Stimulated activated CD8-positive, alpha-beta memory T cell treated with anti-CD3 and anti-CD28 coated beads, Interleukin-12 subunit alpha, Interleukin-12 subunit beta, amount 100 ng/mL, for 4 hours (primary cell): ENCODE data around the gene CDKAL1.

Experiments used
- DNase-seq: peaks from one replicate; pipeline ENCODE4 v3.0.0-alpha.2; 2020; ENCODE audit warnings: low read depth

CDKAL1 gene

DNA sequence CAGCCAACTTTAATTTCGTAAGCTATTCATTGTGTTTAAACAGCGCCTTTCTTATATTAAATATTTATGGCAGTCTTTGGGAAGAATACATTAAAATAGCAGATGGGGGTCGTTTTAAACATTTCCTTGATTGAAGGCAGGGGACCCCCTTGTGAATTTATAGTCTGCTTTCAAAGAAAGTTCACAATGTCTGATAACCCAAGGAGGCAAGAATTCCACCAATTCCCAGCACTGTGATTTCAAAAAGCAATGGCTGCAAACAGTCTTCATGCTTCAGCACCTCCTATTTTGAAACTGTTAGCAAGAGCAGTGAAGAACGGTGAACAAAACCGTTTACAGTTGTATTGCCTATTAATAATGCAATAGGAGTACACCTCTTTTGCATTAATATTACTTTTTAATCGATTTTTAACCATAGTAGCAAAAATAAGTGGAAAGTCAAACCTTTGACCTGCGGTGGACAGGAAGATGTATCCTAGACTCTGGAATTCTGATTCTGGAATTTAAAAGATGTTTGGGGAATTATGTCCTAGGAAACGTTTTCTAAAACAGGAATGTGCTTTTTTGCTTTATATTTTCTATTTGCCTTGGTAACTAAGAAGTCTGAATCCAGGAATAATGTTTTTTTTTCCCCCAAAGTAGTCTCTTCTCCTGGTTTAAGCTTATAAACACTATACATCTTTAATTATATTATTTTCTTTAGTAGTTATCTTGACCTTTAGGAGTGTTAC is 393.0 kb downstream of the CDKAL1 start:
- no peak for DNase-seq

DNA sequence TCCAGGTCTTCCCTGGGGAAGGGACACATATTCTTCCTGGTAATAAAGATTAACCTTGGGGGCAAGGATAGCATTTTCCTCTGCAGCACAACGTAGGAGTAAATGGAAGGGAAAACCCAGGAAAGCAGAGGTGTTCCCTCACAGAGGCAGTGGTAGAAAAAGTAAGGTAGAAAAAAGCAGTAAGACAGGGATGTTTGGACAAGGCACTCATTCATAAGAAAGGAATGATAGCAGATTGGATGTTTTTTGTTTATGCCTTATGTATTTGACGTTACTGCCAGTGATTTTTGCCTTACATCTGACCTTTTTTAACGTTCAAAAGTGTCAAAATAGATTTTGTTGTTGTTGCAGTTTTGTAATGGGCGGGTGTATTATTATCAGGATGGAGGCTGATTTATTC is 395.0 kb downstream of the CDKAL1 start:
- DNase-seq, result no peak

DNA sequence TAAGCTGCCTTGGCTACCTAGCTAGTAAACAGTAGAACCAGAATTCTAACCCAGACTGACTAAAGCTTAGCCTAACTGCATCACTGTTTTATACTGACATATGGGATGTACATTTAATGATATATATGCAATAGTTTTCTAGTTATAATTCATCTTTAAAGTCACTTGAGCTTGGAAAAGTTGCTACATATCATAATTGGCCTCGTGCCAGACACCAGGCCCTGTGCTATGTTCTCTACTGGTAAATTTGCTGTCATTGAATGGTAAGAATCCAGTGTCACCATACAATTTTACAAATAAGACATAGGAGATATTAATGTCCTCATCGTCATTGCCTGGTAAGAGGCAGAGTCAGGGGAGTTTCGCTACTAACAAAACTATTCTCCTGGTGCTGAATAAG is 396.8 kb downstream of the CDKAL1 start:
- DNase-seq, result no peak

DNA sequence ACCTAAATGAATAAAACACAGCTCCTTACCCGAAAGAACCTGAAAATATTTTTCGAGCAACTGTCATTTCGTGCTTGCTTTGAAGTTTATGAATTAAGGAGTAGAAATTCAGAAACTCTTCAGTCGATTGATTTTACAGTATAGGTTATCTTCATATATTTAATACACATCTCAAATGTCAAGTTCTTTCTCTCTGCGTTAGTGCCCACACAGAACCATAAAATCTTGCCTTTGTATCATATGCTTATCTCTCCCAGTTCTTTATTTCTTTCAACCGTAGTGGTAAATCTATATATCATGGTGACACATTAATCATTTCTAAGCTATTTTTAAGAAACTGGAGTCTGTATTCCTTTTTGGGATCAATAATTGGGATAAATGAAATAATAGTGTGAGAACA is 397.5 kb downstream of the CDKAL1 start:
- no peak for DNase-seq

DNA sequence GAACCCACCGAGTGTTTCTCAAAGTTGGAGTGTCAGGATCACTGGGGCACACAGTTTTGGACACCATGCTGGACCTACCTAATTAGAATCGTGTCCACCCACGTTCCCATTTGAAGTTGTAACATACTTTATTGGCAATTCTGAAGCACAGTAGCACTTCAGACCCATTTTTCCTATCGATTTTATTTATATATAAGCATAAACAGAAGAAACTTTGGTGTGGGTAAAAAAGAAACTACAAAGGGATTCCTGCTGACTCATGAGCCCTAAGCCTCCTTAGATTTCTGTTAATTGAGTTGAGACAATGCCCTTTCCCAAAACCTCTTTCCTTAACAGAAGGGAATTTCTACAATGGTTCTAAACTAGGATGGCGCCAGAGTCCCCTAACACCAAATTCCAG is 398.0 kb downstream of the CDKAL1 start:
- no peak for DNase-seq

DNA sequence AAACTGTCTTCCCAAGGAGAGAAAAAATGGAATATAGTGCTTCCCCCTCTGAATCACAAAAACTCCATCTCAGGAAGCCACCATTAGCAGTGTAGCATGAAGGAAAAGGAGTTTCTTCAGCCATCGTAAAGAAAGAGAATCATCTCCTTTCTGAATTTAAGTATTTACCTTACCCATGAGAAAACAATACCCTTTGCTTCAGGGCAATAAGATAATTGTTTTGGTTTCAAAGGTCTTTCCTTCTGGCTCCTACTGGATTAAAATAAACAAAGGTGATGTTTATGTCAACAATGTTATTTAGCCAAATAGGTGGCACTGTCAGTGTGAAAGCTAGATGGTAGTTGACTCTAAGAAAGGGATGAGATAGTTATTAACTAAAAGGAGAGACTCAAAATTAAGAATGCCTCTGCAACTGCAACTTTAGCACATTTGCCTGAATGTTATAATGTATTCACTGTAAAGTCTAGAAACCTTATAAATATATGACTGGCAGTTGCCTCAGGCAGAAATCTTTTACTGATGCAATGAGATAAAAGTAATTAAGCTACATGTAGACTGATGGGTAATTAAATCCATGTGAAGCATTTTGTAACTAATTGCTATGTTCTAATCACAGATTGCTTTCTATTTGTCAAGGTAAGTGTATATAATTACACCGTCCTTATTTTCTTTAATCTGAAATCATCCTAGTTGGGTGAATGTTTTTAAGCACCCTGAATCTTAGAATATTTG is 399.0 kb downstream of the CDKAL1 start:
- no peak for DNase-seq

DNA sequence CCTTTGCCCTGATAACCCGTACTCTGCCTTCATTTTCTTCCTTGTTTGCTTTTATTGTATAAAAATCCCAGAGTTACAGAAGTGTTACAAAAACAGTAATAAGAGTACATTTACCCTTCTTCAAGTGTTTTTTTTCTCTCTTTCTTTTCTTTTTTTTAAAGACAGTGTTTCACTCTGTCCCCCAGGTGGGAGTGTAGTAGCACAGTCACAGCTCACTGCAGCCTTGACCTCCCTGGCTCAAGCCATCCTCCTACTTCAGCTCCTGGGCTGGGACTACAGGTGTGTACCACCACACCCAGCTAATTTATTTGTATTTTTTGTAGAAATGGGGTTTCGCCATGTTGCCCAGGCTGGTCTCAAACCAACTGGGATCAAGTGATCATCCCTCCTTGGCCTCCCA is 402.7 kb downstream of the CDKAL1 start:
- no peak for DNase-seq

DNA sequence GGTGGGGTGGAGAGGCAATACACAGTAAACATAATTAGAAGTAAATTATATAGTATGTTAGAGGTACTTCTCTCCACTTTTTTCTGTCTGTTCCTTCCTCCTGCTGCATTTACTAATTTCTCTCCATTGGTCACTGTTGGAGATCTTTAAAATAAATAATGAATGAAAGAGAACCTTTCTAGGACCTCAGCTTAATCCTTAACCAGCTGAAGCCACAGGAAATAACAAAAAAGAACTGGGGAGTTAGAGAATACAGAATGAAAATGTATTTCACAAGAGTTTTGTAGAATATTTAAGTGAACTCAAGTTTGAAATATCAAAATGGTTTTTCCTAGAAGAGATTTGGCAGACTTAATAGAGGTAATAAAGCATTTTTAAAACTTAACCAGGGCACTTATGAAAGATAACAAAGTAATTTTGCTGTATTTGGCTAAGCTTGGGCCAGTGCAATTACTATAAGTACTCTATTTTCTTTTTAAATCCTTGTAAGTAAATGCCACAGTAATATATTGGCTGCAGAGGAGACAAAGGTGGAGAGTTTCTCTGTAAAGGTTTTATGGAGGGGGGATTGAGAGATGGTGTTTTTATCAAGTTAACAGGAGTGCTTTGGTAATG is 405.0 kb downstream of the CDKAL1 start:
- no peak for DNase-seq

DNA sequence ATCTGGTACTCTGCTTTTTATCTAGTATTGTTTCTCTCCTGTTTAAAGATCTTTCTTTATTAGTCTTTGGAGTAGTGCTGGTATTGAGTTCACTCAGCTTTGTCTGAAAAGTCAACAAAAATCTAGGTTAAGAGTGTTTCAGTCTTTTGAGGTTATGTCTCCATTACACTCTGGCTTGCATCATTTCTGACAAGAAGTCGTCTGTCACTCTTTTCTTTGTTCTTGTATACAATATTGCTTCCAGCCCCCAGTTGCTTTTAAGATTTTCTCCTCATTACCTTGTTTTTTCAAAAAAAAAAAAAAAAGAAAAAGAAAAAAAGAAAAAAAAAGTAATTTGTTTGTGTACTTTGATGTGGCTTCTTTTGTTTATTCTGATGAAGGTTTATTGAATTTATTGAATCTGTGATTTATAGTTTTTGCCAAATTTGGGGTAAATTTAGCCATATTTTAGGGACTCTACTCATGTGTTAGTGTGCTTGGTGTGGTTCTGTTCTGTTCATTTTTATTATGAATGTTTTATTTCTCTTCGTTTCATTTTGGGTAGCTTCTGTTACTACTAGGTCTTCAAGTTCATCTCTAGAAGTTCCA is 408.9 kb downstream of the CDKAL1 start:
- DNase-seq, result no peak

DNA sequence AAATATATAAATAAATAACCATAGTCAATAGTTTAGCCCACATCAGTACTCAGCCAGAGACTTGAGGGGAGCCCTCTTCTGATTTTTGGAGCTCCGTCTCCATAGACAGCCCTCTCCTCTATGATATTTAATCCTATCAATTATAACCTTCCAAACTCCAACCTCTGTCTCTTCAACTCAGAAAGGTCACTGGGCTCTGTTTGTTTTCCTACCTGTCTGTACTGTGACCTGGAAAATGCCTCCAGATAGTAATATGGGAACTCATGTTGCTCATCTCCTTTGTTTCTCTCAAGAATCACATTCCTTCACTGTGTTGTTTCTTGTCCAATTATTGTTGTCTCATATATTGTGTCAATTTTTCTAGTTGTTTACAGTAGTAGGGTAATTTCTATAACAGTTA is 409.7 kb downstream of the CDKAL1 start:
- no peak for DNase-seq

DNA sequence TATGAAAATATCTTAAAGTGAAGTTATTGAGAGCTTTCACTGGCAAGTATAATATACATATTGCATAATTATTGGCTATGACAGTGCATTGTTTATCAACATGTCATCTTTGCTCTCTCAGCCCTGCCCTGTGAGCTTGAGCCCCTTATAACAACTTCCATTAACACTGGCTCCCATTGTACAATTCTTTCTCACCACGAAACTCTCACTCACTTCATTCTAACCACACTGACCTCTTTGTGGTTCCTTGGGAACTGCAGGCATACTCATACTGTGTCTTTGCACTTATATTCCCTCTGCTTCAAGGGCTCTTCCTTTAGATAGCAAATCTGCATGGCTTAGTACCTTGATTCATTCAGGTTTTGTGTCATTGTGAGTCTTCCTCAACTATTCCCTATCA is 411.8 kb downstream of the CDKAL1 start:
- DNase-seq, result no peak

DNA sequence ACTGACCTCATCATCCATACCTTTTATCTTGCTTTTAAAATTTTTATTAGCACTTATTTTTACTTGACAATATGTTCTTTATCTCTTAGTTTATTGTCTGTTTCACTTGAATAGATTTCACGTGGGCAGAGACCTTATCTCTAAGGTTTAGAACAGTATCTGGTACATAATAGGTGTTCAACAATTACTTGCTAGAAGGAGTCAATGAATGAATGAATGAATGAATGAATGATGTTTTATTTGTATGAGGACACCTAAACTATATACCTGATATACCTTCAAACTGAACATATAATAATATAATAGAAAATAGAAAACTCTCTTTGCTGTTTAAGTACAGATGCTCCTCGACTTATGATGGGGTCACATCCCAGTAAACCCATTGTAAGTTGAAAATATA is 412.6 kb downstream of the CDKAL1 start:
- DNase-seq, result no peak

DNA sequence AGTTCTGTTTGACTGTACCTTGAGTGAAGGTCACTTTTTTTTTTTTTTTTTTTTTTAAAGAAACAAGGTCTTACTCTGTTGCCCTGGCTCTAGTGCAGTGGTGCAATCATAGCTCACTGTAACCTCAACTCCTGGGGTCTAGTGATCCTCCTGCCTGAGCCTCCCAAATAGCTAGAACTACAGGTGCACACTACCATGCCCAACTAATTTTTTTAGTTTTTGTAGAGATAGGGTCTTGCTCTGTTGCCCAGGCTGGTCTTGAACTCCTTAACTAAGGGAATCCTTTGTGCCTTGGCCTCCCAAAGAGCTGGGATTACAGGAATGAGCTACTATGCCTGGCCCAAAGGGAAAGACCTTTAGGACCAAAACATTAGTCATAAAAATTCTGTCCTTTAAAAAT is 413.7 kb downstream of the CDKAL1 start:
- no peak for DNase-seq

DNA sequence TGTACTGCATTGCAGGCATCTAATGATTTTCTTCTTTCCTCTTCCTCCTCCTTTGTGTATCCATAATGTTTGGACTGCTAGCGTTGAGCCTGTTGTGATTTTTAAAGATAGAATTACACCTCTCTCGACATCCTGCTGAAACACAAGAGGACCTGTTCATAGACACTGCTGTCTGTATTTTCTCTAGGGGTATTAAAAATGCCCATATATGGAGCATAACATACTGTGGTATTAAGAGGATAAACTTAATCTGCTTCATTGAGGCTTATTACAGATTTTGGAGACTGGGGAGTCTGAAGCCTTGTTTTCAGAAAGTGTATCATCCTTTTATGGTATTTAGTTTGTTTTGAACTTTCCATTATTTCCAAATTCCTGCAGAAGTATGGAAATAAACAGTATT is 414.3 kb downstream of the CDKAL1 start:
- no peak for DNase-seq

DNA sequence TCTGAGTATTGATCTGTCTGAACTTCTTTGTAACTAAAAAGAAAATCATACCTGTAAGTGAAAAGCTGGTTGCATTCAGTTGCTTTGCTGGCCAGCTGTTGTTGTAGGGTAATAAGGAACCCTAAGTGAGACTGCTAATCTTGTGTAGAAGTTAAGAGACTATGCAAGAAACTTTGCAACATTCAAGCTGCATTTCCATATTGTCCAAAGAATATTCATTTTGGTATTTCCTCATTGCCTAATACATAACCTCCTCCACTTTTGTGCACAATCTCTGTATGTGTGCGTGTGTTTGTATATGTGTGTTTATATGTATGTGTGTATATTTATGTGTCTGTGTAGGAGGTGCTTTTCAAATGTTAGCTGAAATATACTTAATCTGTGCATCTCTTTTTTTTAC is 414.9 kb downstream of the CDKAL1 start:
- DNase-seq, result no peak

DNA sequence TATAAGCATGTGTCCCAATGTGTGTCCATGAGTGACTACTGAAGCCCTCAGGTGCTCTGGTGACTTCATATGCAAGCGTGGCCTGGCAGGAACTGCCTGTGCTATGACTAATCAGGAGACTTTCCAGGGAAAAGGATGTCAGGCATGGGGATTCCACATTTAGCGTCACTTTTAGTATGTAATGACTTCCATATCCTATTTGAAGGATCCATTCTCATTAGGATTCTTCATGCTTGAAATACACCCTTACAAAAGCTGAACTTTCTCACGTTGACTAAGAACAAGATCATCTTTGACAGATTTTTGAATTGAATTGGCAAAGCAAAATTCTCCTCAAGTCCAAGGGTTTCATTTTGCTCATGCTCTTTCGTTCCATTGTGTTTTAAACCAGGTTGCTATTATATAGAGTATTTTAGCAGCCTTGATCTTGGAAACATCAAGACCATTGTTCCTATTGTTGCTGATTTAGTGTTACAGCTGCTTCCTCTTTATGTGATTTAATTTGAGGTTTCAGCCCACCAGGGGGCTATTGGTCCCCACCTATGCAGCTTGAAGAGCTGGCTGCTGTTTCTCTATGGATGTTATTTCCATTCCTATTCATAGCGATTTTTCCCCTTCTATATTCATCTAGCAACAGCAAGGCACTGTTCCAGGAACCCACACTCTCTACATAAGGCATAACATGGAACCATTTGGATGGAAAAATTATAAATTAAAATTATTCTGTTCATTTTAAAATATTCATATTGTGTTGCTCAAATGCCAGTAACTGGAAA is 418.6 kb downstream of the CDKAL1 start:
- no peak for DNase-seq

DNA sequence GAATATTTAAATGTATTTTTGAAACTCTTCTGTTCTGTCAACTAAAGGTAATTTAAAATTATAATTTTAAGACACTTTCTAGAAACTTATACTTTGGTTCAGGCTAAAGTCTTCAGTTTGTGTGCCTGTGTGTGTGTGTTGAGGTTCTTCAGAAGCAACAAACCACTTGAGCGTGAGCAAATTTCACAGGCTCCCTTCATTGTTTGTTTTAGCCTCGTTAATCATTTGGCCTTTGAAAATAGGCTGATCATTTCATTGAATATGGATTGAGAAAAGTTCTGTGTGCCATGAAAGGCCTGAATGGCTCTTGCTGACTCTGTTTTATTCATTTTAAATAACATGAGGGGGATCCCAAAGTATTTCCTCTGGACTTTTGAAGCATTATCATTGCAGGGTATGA is 420.1 kb downstream of the CDKAL1 start:
- no peak for DNase-seq

DNA sequence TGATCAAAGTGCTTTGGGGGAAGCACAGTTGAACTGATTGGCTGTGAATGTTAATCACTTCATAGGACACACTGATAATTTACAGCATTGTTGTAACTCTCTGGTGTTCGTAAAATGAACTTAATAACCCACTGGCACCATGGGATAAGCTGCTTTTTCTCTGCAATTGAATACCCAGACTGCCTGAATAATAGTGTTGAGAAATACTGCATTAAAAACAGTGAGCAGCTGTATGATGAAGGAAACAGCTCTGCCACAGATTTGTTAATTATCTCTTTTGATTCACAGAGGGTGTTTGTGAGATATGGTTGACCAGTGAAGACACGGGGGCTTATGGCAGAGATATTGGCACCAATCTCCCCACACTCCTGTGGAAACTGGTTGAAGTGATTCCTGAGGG is 420.9 kb downstream of the CDKAL1 start:
- DNase-seq, result no peak

DNA sequence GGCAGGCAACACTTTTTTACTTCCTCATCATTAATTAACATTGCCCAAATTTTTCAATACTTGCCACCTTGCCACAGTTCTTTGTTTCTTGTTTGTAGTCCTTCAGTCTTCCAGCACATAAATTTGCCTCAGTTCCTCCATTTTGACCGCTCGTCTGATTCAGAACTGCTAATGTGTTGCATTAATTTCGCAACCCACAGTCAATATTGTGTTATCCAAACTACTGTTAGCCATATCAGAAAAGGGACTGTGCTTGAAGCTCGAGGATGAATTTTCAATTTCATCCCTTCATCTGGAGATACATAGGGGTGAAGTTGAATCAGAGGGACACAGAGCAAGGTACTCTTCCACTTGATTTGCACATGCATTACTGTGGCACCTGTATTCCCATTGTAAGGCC is 421.5 kb downstream of the CDKAL1 start:
- DNase-seq, result no peak

DNA sequence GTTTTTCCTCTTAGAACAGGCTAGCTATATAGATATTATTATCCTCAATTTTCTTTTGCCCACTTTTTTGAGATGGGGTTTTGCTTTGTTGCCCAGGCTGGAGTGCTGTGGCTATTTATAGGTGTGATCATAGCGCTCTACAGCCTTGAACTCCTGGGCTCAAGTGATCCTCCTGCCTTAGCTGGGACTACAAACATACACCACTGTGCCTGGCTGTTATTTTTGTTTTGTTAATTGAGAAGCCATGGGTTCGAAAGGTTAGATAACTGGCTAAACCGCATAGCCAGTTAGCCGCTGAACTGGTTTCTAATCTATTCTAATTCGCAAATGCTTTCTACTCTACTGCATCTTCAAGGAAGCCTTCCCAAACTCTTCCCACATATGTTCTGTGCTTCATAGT is 425.8 kb downstream of the CDKAL1 start:
- DNase-seq, result no peak

DNA sequence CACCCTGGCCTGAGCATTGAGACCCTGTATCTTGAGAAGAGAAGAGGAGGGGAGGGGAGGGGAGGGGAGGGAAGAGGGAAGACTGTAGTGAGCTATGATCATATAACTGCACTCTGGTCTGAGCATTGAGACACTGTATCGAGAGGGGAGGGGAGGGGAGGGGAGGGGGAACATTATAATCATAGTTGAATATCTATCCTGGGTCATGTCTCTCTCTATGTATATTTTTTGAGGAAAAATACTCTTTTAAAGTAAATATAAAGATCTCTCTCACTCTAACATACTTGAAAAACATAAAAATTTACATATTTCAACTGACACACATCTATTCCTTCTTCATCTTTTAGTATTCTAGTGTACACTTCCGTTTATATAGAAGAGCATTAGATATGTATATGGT is 431.0 kb downstream of the CDKAL1 start:
- DNase-seq, result no peak

DNA sequence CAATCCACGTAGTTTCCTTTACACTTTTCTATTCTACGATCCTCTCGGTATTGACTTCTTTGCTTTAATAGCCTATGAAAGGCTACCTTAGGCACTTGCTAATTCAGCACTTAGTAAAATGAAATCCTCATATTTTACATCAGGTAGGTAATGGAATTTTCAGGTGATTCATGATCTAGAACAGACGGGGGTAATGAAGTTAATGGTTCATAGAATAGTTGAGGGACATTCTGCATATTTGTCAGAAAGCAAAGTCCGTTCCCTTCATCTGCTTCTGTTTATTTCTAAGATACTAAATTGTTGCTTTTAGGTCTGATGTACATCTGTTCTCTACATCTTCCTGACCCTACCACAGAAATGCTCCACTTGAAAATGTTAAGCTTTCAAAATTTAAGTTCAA is 431.7 kb downstream of the CDKAL1 start:
- no peak for DNase-seq
